Keratinocyte (primary cell): ENCODE measurements around the gene MRPL52. TPM values are rescaled to one million over a fixed set of nuclear protein-coding genes. Genes with fewer than 3 reads are reported as not detected.

Experiments used
- DNase-seq: peaks from one replicate; pipeline ENCODE4 v3.0.0-alpha.2; 2011; ENCODE audit warnings: low read depth, missing footprints, low spot score
- FAIRE-seq: peaks from 2 replicates; lab custom pipeline; 2011; peaks lifted over from hg19 to GRCh38; lab: Jason Lieb, UNC
- H2AFZ ChIP-seq: 2 replicates; pipeline ENCODE4 v1.6.0; 2012; ENCODE audit warnings: low read length, control low read depth, inconsistent platforms; ENCODE audit not compliant: control insufficient read depth
- H3K27ac ChIP-seq: 2 replicates; pipeline ENCODE4 v1.5.1; 2011; ENCODE audit warnings: low read length; ENCODE audit not compliant: control insufficient read depth, insufficient read depth
- H3K27me3 ChIP-seq: 3 replicates; pipeline ENCODE4 v1.6.0; 2011; ENCODE audit warnings: low read length; ENCODE audit not compliant: control insufficient read depth, insufficient read depth; ENCODE audit errors: extremely low read depth
- H3K36me3 ChIP-seq, 2 experiments: 2 replicates in 1 of 2; 3 replicates in 1 of 2; pipeline ENCODE4 v1.5.1; 2011; ENCODE audit warnings: low read length in 2 of 2, mild to moderate bottlenecking in 1 of 2; ENCODE audit not compliant: control insufficient read depth in 2 of 2, insufficient read depth in 2 of 2; ENCODE audit errors: extremely low read depth in 1 of 2
- H3K4me1 ChIP-seq: 3 replicates; pipeline ENCODE4 v1.5.1; 2011; ENCODE audit warnings: low read length; ENCODE audit not compliant: control insufficient read depth, insufficient read depth; ENCODE audit errors: extremely low read depth
- H3K4me2 ChIP-seq: 3 replicates; pipeline ENCODE4 v1.6.0; 2011; ENCODE audit warnings: low read depth, low read length; ENCODE audit not compliant: control insufficient read depth, insufficient read depth; ENCODE audit errors: extremely low read depth
- H3K4me3 ChIP-seq, 3 experiments: fragments of 200-600 bp in 1 of 3; sonication (generic) in 1 of 3; 2 replicates in 2 of 3; 3 replicates in 1 of 3; pipeline ENCODE4 v1.5.1; 2011 to 2016; ENCODE audit warnings: low read length in 3 of 3, mild to moderate bottlenecking in 3 of 3, control low read depth in 2 of 3, inconsistent platforms in 1 of 3, low read depth in 1 of 3, mixed read lengths in 1 of 3, mixed run types in 1 of 3, moderate library complexity in 1 of 3; ENCODE audit not compliant: control insufficient read depth in 2 of 3, insufficient read depth in 2 of 3; ENCODE audit errors: extremely low read depth in 1 of 3
- H3K79me2 ChIP-seq: 2 replicates; pipeline ENCODE4 v1.6.0; 2012; ENCODE audit warnings: low read length; ENCODE audit not compliant: control insufficient read depth, insufficient read depth
- H3K9ac ChIP-seq: 3 replicates; pipeline ENCODE4 v1.6.0; 2011; ENCODE audit warnings: low read length; ENCODE audit not compliant: control insufficient read depth, insufficient read depth; ENCODE audit errors: extremely low read depth
- H3K9me1 ChIP-seq: 3 replicates; pipeline ENCODE4 v1.6.0; 2011; ENCODE audit warnings: low read length; ENCODE audit not compliant: control insufficient read depth, insufficient read depth; ENCODE audit errors: extremely low read depth
- H3K9me3 ChIP-seq: 2 replicates; pipeline ENCODE4 v1.5.1; 2012; ENCODE audit warnings: low read depth, low read length; ENCODE audit not compliant: control insufficient read depth
- H4K20me1 ChIP-seq: 3 replicates; pipeline ENCODE4 v1.6.0; 2011; ENCODE audit warnings: low read length; ENCODE audit not compliant: control insufficient read depth, insufficient read depth; ENCODE audit errors: extremely low read depth
- CTCF ChIP-seq, 3 experiments: IDR thresholded peaks in 1 of 3; conservative IDR thresholded peaks in 1 of 3; optimal IDR thresholded peaks in 1 of 3; 2 replicates in 2 of 3; 3 replicates in 1 of 3; pipeline versions ENCODE3 to v1.5.1; 2011; ENCODE audit warnings: low read length in 3 of 3, mild to moderate bottlenecking in 3 of 3, moderate library complexity in 2 of 3, control low read depth in 1 of 3, inconsistent platforms in 1 of 3; ENCODE audit not compliant: insufficient read depth in 2 of 3; ENCODE audit errors: extremely low read depth in 1 of 3
- EZH2 ChIP-seq: IDR thresholded peaks from one replicate; pipeline ENCODE4 v1.6.1; 2012; ENCODE audit warnings: inconsistent platforms, mild to moderate bottlenecking, low read length, moderate library complexity
- dilution Hi-C: fragments of 300-500 bp; cut with MboI; formaldehyde crosslinking; loops from one replicate; pipeline ENCODE4 v1.7.0; 2020; ENCODE audit warnings: low sequenced_read_pairs; ENCODE audit not compliant: extremely low pct_ligation_motif_present
- polyA plus RNA-seq, 5 experiments: library from polyadenylated mRNA; depleted of rRNA in 3 of 5; stranded (reverse) in 3 of 5; stranded (forward) in 1 of 5; unstranded in 1 of 5; fragments of >200 nt; gene quantifications; 1 replicate in 1 of 5; 2 replicates in 3 of 5; 3 replicates in 1 of 5; pipeline versions ENCODE4 v1.2.1 to v1.2.3, GENCODE V29; 2011 to 2012; ENCODE audit warnings: missing spikeins in 2 of 5, low read depth in 1 of 5, low replicate concordance in 1 of 5

Gene MRPL52
- polyA plus RNA-seq, 1 donor (not counting 4 experiments of a cell fraction or from before 2014, with no cell fraction given) = 104 TPM

- DNase-seq (no peak), FAIRE-seq (no peak)
- Histone ChIP-seq H2AFZ (no peak overlapping the region), H3K9me3 (no peaks in the 10 kb centered on the region), H3K79me2 (no peaks in the 10 kb centered on the region), H4K20me1 (no peaks in the 10 kb centered on the region), H3K4me3 (no peak overlapping the region), H3K36me3 (peaks cover 11 to 20% of the 10 kb centered on the region in 2 experiments), H3K9ac (no peak overlapping the region), H3K27ac (no peak overlapping the region), H3K27me3 (no peaks in the 10 kb centered on the region), H3K4me1 (peaks cover 9% of the 10 kb centered on the region), H3K9me1 (no peaks in the 10 kb centered on the region), H3K4me2 (peak overlapping the region; percentile 15)
- TF ChIP-seq CTCF (optimal IDR thresholded peaks at IDR 0.05 in 1 of 3, IDR thresholded peaks at IDR 0.05 in 1 of 3, conservative IDR thresholded peaks at IDR 0.05 in 1 of 3; ENCODE audit: extremely low read depth in 1 of 3, insufficient read depth in 2 of 3, low read length in 3 of 3) = no peak
- TF ChIP-seq EZH2 = no peak
- dilution Hi-C loops = no loop called here
Measured at GRCh38 chr14:22882064-22882463, 52.4 kb downstream of the MRPL52 start.

- Histone ChIP-seq H3K9me3 (no peaks in the 10 kb centered on the region), H2AFZ (no peak overlapping the region), H3K27me3 (no peaks in the 10 kb centered on the region), H3K79me2 (no peaks in the 10 kb centered on the region), H3K4me3 (no peak overlapping the region), H4K20me1 (no peaks in the 10 kb centered on the region), H3K9me1 (no peaks in the 10 kb centered on the region), H3K36me3 (peaks cover 5 to 14% of the 10 kb centered on the region in 2 experiments), H3K4me1 (peaks cover 12% of the 10 kb centered on the region), H3K9ac (no peak overlapping the region), H3K27ac (no peak overlapping the region), H3K4me2 (peak overlapping the region; percentile 15)
- no peak for DNase-seq
- dilution Hi-C loops = no loop called here
- no peak for TF ChIP-seq CTCF (optimal IDR thresholded peaks at IDR 0.05 in 1 of 3, IDR thresholded peaks at IDR 0.05 in 1 of 3, conservative IDR thresholded peaks at IDR 0.05 in 1 of 3; ENCODE audit: extremely low read depth in 1 of 3, insufficient read depth in 2 of 3, low read length in 3 of 3)
- no peak for TF ChIP-seq EZH2
- no peak for FAIRE-seq
Measured at GRCh38 chr14:22882529-22883172, 53.0 kb downstream of the MRPL52 start.
